Measurements from ENCODE around the gene NLRC5.

DNA sequence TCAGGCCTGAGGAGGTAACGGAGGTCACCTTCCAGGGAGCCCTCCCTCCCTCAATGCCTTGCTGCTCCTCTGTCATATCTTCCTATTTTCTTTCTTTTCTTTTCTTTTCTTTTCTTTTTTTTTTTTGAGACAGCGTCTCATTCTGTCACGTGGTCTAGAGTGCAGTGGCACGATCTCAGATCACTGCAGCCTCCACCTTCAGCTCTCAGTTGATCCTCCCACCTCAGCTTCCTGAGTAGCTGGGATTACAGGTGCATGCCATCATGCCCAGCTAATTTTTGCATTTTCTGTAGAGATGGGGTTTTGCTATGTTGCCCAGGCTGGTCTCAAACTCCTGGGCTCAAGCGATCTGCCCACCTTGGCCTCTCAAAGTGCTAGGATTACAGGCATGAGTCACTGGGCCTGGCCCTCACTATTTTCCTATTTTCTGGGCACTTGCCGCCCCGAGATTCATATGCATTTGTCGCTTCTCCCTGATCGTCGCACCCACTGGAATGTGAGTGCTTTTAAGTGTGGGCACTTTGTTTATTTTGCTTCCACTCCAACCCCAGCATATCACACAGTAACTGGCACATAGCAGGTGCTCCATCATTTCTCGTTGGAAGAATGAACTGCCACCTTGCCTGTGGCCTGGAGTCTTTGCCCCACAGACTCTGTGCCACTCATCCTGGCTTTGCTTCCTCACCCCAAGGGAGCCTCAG is 134.8 kb downstream of the NLRC5 start:
- TF ChIP-seq POLR3A (IDR thresholded peaks at IDR 0.05; ENCODE audit: borderline replicate concordance, extremely low read depth, insufficient read depth, insufficient read length) (no peak), U2AF2 (optimal IDR thresholded peaks at IDR 0.05; ENCODE audit: low read depth, low read length) (no peak), NONO (IDR thresholded peaks at IDR 0.05; ENCODE audit: low read depth in 2 of 2, low read length in 1 of 2) (no peak), CCNT2 (IDR thresholded peaks at IDR 0.05; ENCODE audit: borderline replicate concordance, extremely low read depth, insufficient read length, low read depth, low read length) (no peak), HCFC1 (IDR thresholded peaks at IDR 0.05; ENCODE audit: low read depth, low read length) (no peak), SIN3B (IDR thresholded peaks at IDR 0.05; ENCODE audit: low read depth) (no peak), ZC3H8 (IDR thresholded peaks at IDR 0.05) (no peak), EZH2 (IDR thresholded peaks at IDR 0.05; ENCODE audit: borderline replicate concordance, low read depth, low read length) (no peak), TCF7 (IDR thresholded peaks at IDR 0.05; ENCODE audit: borderline replicate concordance) (no peak), CTBP1 (IDR thresholded peaks at IDR 0.05; ENCODE audit: borderline replicate concordance) (no peak), POLR2A (conservative IDR thresholded peaks at IDR 0.05) (no peak), GATAD2A (IDR thresholded peaks at IDR 0.05) (no peak)
- TF ChIP-seq, protein P1, sequence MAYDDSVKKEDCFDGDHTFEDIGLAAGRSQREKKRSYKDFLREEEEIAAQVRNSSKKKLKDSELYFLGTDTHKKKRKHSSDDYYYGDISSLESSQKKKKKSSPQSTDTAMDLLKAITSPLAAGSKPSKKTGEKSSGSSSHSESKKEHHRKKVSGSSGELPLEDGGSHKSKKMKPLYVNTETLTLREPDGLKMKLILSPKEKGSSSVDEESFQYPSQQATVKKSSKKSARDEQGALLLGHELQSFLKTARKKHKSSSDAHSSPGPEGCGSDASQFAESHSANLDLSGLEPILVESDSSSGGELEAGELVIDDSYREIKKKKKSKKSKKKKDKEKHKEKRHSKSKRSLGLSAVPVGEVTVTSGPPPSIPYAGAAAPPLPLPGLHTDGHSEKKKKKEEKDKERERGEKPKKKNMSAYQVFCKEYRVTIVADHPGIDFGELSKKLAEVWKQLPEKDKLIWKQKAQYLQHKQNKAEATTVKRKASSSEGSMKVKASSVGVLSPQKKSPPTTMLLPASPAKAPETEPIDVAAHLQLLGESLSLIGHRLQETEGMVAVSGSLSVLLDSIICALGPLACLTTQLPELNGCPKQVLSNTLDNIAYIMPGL (CRISPR knock-in tag; IDR thresholded peaks at IDR 0.05) = no peak
